BE2C (cell line): ENCODE results near the gene ASIC2.

Experiments
- DNase-seq: peaks from one replicate; pipeline ENCODE4 v3.0.0-alpha.2; 2020
- H3K27me3 ChIP-seq: fragments of 250-450 bp; sonication (Bioruptor Pico); 2 replicates; pipeline ENCODE4 v1.5.1; 2020; ENCODE audit warnings: mild to moderate bottlenecking
- H3K36me3 ChIP-seq: fragments of 250-450 bp; sonication (Bioruptor Pico); 2 replicates; pipeline ENCODE4 v1.5.1; 2020; ENCODE audit warnings: mild to moderate bottlenecking
- H3K4me1 ChIP-seq: fragments of 250-450 bp; sonication (Bioruptor Pico); 2 replicates; pipeline ENCODE4 v1.5.1; 2020
- H3K4me3 ChIP-seq: 2 replicates; pipeline ENCODE4 v1.5.1; 2011; ENCODE audit warnings: low read depth, low read length
- H3K9me3 ChIP-seq: fragments of 250-450 bp; sonication (Bioruptor Pico); 2 replicates; pipeline ENCODE4 v1.5.1; 2020
- TF ChIP-seq, protein P1 (sequence below): IDR thresholded peaks from 2 replicates; pipeline ENCODE4 v1.5.1; 2012; ENCODE audit warnings: mild to moderate bottlenecking, low read depth, low read length

ASIC2 gene

GRCh38 chr17:33112763-33113162 is 180.3 kb downstream of the ASIC2 start:
- TF ChIP-seq, protein P1, sequence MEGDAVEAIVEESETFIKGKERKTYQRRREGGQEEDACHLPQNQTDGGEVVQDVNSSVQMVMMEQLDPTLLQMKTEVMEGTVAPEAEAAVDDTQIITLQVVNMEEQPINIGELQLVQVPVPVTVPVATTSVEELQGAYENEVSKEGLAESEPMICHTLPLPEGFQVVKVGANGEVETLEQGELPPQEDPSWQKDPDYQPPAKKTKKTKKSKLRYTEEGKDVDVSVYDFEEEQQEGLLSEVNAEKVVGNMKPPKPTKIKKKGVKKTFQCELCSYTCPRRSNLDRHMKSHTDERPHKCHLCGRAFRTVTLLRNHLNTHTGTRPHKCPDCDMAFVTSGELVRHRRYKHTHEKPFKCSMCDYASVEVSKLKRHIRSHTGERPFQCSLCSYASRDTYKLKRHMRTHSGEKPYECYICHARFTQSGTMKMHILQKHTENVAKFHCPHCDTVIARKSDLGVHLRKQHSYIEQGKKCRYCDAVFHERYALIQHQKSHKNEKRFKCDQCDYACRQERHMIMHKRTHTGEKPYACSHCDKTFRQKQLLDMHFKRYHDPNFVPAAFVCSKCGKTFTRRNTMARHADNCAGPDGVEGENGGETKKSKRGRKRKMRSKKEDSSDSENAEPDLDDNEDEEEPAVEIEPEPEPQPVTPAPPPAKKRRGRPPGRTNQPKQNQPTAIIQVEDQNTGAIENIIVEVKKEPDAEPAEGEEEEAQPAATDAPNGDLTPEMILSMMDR, result no peak
- Histone ChIP-seq H3K9me3 (no peaks in the 10 kb centered on the region), H3K4me1 (no peaks in the 10 kb centered on the region), H3K27me3 (peaks cover 4% of the 10 kb centered on the region; the same call in 1 of the 2 replicates), H3K4me3 (no peak overlapping the region), H3K36me3 (no peaks in the 10 kb centered on the region)
- no peak for DNase-seq

DNA sequence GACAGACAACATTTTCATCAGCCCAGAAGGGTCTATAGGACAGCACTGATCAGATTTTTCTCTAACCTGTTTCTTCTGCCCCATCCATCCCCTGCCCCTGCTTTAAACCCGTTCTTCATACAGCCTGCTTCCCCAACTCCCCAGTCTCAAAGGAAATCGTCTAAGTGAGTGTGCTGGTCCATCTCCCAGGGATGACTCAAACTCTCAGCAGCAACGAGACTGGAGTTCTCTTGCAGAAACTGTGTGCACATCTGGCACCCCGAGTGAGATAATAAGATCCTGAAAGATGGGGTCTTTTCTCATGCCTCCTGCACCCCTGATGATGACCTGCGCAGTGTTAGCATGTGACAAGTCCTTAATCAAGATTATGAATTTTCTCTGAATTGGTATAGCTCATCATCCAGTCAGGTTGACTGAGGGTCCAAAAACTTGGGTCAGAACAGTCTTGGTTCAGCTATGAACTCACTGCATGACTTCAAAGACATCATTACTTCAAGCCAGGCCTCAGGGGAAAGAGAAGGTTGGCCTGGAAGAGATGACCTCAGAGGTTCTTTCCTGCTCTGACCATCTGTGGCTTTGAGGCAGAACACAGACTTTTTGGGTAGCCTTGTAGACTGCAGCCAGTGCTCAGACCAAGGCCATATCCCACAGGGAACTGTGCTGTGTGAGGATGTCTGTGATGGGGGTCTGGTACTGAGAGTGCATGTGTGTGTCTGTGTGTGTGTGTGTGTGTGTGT is 183.6 kb downstream of the ASIC2 start:
- Histone ChIP-seq H3K36me3 (no peaks in the 10 kb centered on the region), H3K4me3 (no peak overlapping the region), H3K27me3 (no peaks in the 10 kb centered on the region; the same call in 1 of the 2 replicates), H3K9me3 (no peaks in the 10 kb centered on the region), H3K4me1 (no peaks in the 10 kb centered on the region)
- no peak for DNase-seq
- TF ChIP-seq, protein P1, result no peak

DNA sequence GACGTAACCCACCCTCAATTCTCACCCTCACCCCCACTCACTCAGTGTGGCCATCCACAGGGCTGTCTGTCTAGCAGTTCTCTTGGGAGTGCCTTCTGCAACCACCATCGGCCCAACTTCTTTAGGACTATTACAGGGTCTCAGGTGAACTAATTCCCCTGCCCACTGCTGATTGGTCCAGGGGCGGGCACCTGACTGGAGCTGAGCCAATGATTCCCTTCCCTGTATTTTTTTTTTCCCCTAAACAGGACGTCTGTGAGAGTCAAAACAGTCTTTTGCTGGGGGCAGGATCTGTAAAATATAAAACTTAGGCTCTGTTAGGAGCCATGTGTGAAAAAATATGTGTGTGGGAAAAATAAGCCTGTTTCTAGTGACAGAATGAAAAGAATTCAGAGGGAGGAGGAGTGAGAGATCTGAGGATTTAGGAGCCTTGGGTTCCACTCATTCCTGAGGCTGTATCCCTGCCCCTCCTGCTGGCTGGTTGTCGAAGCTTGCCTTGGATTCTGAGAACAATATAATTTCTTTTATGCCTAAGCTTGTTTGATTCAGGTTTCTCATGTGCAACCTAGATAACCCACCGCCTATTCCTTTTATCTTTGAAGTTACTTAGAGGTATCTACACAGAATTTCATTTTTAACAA is 186.4 kb downstream of the ASIC2 start:
- H3K4me3 ChIP-seq, result no peak overlapping the region
- no peak for DNase-seq
- no peaks in the 10 kb centered on the region for H3K4me1 ChIP-seq
- TF ChIP-seq, protein P1, result no peak
- H3K36me3 ChIP-seq, result no peaks in the 10 kb centered on the region
- no peaks in the 10 kb centered on the region for H3K9me3 ChIP-seq
- no peaks in the 10 kb centered on the region for H3K27me3 ChIP-seq

GRCh38 chr17:33105911-33106310 is 187.2 kb downstream of the ASIC2 start:
- TF ChIP-seq, protein P1, result no peak
- DNase-seq, result no peak
- Histone ChIP-seq H3K27me3 (no peaks in the 10 kb centered on the region), H3K36me3 (no peaks in the 10 kb centered on the region), H3K4me1 (no peaks in the 10 kb centered on the region), H3K9me3 (no peaks in the 10 kb centered on the region), H3K4me3 (no peak overlapping the region)

GRCh38 chr17:33099906-33100305 is 193.2 kb downstream of the ASIC2 start:
- H3K4me1 ChIP-seq, result no peaks in the 10 kb centered on the region
- no peaks in the 10 kb centered on the region for H3K9me3 ChIP-seq
- TF ChIP-seq, protein P1, result no peak
- H3K4me3 ChIP-seq, result no peak overlapping the region
- no peaks in the 10 kb centered on the region for H3K36me3 ChIP-seq
- no peak for DNase-seq
- H3K27me3 ChIP-seq, result peaks cover 7% of the 10 kb centered on the region; the same call in 1 of the 2 replicates

GRCh38 chr17:33099252-33099651 is 193.8 kb downstream of the ASIC2 start:
- no peaks in the 10 kb centered on the region for H3K4me1 ChIP-seq
- H3K36me3 ChIP-seq, result no peaks in the 10 kb centered on the region
- peaks cover 7% of the 10 kb centered on the region; the same call in 1 of the 2 replicates for H3K27me3 ChIP-seq
- TF ChIP-seq, protein P1, result no peak
- H3K9me3 ChIP-seq, result no peaks in the 10 kb centered on the region
- no peak overlapping the region for H3K4me3 ChIP-seq
- no peak for DNase-seq
